NOMO-1 treated with DMSO at 0.1 percent for 48 hours (cell line): ENCODE results near the gene XXYLT1.

Experiments
- DNase-seq: peaks from one replicate; lab custom pipeline; 2025; ENCODE audit not compliant: unreplicated experiment; lab: John Stamatoyannopoulos, UW

The XXYLT1 gene

DNA sequence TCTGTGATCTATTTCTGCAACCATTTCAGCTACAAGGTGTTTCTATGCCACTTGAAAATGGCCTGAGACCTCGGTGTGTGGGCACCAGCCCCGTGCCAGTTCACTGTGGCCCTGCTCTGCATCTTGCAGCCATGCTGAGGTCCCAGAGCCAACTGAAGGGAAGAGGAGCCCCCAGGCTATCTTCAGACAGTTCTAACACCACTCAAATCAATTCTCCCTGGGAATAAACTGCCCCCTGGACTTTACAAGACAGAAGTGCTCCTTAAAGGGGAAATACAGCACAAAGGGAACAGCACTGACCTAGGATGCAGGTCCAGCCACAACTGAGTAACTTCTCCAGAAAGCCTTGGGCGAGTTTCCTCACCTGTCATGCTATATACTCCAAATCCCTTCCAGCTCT is 3.9 kb downstream of the XXYLT1 start:
- DNase-seq: no peak

DNA sequence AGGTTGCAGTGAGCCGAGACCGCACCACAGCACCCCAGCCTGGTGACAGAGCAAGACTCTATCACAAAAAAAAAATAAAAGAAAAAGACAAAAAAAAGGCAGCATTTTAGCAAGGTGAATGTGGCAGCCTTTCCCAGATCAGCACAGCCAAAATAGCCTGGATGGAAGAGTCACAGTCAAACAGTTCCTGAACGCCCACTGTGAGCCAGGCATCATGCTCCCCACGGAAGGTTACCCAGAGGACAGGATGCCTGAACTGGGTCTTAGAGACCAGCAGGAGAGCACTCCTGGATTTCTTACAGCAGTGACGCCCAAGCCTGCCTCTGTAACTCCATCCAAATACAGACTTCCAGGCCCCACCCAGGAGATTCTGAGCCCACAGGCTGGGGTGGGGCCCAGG is 4.5 kb downstream of the XXYLT1 start:
- DNase-seq: no peak

DNA sequence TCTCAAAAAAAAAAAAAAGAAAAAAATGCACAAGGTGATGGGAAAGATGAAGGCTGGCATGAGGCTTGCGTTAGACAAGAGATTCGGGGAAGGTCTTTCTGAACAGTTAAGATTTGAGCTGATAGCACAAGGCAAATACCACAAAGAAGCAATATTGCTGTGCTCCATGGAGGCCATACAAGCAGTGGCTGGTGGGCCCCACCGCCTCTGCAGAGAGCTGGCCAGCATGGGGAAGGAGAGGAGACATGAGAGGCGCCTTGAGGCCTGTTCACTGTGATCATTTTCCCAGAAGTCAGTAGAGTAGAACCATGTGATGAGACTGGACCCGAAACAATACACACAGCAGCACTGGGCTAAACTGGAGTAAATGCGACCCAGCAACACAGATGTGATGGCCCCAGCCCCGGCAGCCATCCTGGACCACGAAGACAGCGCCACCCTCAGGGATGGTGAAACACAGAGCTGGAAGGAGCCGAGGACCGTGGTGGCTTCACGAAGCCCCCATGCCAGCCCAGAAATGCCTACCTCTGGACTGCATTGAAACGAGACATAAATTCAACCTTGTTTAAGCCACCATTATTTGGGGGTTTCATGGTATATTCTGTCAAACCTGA is 5.5 kb downstream of the XXYLT1 start:
- no peak for DNase-seq

DNA sequence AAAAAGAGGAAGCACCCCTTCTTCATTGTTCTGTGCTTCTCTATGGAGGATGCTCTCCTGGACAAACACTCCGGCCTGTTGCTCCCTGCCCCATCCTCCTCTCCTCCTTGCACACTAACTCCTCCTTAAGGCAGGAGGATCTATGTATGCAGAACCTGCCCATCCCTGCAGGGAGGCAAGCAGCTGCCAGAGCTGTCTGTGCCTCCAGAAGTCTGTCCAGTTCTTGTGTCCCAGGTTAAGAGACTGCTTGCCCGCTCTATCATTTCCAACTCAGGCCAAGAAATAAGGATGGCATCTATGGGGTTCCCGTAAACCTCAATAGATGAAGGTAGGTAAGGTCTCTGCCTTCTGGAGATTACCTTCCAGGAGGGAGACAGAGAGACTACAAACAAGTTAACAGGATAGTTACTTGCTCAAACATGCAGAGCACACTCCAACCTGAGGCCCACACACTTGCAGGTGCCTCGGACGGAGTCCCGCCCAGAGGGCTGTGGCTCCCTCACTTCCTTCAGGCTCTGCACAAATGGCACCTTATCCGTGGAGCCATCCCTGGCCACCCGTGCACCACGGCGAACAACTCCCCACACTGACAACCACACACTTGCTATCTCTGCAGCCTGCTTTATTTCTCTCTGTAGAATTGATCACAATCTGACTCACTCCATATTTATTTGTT is 6.9 kb downstream of the XXYLT1 start:
- no peak for DNase-seq

DNA sequence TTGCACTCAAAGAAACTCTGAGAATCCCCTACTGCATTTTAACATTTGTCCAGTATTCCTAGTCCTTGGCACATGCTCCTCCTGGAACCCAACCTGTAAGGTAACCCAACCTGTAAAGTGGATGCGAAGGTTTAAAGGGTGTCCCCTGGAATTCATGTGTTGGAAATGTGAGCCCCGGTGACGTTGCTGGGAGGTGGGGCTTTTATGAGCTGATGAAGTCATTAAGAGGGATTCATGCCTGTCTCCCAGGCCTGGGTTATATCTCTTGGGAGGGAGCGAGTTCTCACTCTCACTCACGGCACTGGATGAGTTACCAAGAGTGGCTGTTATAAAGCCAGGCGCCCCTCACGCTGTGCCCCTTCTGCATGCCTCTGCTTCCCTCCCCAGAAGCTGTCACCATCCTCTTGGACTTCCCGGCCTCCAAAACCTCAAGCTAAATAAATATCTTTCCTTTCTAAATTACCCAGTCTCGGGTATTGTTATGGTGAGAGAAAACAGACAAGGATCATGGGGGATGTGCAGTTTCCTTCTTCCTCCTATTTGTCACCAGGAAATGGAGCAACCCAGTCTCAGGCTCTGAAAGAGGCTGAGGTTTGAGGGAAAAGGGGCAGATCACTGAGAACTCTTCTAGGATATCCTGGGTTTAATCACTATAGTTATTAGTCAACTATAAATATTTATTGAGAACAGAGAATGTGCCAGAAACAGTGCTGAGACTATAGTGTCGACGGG is 7.6 kb downstream of the XXYLT1 start:
- DNase-seq: peak; percentile 29

DNA sequence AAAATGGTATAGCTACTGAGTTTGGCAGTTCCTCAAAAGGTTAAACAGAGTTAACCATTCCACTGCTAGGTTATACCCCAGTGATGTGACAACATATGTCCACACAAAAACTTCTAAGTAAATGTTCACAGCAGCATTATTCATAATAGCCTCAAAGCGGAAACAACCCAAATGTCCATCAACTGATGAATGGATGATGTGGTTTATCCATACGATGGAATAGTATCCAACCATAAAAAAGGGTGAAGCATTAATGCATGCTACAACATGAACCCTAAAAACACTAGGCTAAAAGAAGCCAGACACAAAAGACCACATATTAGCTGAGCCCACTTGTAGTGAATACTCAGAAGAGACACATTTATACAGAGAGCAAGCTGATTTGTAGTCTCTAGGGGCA is 9.0 kb downstream of the XXYLT1 start:
- DNase-seq: no peak

DNA sequence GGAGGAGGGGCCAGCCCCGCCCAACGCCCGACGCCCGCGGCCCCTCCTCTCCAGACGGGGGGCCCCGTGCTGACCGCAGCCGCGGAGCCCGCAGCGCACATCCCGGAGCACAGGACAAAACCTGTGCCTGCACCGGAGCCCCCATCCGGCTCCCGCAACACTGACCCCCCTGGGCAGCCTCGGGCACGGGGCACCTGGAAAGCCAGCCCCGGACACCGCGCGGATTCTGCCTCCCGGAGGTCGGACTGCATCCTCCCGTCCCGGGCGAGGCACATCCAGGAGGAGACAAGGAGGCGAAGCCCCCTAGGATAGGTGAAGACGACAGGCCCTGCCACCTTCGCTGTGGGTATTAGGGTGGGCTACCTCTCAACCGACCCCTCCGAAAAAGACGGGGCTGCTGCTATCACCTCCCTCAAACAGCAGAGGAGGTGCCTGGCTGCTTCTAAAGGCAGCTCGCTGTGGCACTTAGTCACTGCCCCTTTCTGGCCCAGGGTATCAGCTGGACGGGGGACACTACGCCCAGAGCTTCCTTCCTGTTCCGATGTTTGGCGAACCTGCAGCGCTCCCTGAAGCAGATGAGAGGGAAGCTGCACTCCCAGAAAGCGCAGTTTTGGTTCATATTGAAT is 10.6 kb downstream of the XXYLT1 start:
- peak; percentile 79 for DNase-seq

DNA sequence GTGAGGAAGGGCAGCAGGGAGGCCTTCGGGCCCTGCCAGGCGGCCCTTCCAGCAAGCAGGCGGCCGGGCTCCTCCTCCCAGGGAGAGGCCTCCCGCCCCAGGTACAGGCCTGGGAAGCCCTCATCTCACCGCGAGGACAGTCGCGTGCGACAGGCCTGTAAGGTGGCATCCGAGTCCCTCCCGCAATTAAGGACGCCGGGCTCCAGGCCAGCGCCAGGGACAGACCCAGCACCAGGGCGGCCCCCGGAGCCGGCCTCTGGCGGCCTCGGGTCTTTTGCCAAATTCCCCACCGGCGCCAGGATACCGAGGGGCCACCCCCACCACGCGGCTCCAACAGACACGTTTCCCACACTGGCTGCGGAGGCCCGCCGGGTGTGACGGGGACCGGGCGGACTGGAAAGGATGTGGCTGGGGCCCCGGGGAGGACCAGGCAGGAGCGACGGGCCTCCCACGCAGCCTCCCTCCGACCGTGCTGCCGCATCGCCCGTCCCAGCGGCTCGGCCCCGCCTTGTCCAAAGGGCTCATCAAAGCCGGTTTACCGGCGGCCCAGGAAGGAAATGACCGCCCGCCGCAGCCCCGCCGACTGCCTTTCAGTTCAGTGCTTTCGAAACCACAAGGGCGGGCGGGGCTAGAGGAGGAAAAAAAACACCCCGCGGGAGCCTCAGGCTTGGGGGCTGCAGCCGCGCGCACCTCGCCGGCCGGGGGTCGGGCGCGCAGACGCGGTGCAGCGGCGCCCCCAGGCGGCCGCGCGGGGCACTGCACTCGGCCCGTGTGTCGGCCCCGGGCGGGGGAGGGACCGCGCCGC is 11.3 kb downstream of the XXYLT1 start:
- DNase-seq: peak; percentile 98

DNA sequence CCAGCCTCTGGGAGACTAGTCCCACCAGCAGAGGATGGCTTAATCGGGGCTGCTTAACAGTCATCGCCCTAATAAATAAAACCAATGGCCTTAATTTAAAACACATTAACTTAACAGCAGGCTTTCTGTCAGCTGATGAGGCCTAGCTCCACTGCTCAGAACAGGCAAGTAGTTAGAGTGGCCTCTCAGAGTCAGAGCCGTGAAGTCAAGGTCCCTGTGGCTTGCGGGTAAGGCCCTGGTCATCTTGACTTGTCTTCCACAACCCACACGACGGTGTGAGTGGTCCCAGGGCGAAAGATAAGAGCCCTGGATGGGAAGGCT is 11.8 kb downstream of the XXYLT1 start:
- DNase-seq: no peak

DNA sequence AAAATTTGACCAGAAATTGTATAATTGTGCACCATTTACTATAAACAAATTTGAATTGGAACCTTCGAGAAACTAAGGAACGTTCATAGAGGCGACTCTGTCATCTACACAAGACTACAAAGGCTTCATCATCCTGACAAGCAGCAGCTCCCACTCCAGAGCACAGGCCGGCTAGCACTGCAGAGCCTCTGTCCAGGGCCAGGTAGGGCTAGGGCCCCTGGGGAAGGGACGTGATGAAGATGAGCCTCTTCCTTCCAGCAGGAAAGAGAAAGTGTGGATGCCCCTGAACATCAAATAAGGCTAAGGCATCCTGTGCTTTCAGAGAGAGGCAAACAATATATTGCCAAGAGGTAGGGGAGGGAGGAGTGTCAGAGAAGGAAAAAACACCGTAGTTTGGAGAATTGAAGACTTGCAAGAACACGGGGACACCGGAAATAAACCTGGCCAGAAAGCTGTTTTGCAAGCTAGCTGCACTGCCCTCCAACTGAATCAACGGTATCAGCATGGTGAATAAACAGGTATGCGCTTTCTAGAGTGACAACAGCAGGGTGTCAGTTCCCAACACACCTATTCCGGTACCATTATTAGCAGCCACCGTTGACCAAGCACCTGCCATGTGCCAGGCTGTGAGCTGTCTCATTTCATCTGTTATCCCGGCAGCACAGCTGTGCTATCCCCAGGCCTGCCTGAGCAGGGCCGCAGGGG is 12.4 kb downstream of the XXYLT1 start:
- no peak for DNase-seq

DNA sequence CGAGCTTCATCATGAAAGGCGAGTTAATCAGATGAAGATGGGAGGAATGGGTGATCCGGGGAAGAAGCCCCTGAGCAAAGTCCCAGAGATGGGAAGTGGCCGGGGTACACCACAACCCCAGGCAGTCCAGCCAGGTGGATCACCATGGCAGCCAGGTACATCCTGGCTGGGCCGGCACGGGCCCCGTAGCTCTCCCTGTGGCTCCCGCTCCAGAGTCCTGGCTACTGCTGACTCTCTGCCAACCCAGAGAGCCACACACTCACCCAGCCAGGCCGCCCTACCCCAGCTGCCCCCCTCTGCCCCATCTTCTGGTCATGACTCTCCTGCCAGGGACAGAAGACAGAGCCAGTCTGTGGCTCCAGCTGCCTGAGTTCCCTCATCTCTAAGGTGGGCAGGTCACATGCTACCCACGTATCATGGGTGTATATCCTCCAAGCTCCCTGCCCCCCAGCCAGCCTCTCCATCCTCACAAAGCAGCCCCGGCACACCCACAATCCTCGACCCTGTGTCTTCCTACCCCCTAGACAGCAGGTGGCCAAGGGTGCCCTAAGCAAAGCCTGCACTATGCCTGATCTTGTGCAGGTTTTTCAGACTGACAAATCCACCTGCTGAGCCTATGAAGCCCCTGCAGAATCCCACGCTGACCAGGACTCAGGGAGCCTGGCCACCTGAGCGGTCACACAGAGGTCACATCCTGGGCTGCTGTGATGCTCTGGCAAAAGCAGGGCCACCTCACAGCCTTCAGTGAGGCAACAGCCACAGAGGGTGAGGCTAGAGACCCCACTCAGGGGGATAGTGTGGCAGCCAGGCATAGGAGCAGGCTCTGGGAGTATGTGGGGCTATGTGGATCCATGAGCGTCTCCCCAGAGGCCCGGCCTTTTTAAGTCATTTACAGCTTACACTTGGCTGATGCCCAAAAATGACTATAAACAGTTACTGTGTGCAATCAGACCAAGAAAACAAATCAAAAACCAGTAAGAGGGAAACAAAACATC is 13.2 kb downstream of the XXYLT1 start:
- no peak for DNase-seq

DNA sequence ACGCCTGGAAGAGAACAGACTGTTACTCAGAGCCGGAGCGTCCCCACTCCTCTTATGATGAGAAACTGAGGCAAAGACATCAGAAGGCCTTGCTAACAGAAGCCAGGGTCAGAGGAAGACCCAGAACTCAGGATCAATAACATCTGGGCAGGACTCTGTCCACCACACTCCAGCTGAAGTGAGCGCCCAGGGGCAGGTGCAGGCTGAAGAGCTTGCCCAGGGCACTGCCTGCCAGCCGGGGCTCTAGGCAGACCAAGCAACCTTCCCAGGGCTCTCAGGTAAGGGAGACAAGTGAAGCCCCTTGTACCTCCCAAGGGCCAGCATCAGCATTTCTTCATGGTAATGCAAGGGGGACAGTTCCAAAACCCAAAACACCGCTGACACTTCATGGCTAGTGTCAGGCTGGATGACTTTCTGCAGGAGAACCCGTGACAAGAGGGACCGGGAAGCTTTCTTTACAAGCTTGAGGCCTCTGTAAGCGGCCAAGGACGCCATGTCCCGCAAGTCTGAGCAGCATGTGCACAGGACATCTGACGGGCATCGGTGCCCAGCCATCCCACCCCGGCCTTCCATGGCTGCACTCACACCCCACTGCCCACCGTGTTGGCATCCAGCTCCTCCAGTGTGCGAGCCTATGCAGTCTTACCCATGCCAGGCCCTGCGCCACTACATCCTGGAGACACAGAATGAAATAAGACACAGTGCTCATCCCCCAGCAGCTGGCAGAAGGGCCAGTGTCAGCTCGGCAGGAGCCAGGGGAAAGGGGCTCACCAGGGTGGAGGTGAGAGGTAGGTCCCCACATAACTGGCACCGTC is 14.1 kb downstream of the XXYLT1 start:
- no peak for DNase-seq

DNA sequence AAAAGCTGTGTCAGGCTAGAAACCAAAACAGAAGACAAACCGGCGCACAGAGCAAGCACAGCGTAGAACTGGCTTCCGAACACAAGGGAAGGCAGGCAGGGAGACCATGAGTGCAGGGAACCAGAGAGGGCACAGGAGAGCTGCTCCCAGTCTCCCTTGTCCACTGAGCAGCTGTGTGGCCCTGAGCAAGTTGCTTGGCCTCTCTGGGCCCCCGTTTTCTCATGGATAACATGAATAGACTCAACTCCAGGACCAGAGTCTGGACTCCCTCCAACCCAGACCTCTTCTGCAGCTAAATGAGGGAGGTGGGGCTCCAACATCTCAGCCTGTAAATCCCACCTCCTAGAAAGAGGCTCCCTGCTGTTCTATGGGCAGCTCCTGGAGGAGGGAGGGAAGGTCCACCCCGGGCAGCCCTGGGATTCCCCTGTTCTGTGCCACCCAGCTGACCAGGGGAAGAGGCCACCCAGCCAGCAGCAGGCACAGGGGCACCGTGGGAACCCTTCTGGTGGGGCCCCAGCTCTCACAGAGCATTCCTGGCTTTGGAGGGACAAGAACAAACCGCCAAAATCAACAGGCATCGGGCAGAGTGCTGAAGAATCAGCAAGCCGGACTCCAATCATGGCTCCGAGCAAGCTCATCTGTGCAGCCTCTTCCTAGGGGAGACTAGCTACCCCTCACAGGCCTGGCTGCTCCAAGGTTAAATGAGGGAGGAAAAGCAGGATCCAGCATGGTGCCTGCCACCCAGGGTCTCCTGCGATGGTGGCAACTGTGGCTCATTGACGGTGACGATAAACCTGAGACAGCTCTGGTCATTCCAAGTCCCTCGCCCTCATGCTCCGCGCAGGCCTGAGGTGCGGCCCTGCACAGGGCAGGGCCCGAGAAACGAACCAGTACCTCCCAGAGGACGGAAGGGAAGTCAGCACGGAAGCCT is 15.1 kb downstream of the XXYLT1 start:
- no peak for DNase-seq

DNA sequence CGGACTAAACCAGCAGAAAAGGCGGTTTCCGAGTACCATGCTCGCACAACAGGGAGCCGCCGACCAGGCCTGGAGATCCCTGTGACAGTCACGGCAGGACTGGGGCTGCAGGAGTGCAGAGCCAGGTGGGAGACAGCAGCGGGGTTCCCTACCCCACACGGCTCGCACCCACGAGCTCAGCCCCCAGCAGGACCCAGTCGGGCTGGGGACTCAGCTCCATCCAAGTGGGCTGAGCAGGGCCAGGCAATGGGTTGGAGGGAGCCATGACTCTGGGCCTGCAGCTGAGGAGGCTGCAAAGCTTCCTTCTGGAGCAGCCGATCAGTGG is 15.8 kb downstream of the XXYLT1 start:
- DNase-seq: no peak

DNA sequence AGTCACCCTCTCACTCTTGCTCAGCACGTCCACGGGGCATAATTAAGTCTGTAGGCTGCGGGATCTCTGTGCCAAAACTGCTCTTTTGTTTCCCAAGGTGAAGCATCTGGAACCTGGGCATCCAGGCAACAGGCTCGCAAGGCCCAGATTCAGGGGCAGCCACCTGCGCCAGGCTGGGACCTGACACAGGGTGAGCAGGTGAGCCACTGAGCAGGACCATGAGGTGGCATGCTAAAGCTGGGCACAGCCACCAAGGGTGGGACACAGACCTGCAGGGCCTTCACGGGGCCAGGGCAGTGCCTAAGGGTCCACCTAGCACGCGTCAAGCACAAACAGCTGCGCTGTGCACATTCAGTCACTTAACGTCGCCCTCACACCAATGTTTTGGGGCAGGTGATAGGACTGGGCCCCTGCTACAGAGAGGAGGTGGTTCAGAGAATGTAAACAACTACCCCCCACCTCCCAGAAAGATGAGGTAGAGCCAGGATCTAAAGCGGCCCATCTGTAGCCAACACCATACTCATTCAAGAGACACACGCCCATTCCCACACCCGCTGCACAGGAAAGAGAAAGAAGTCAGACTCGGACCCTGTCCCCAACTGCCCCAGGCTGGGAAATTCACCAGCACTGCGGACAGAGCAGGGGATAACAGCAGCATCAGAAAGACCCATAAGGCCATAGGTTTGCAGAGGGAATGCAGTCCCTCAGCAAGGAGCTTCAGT is 16.3 kb downstream of the XXYLT1 start:
- DNase-seq: no peak

DNA sequence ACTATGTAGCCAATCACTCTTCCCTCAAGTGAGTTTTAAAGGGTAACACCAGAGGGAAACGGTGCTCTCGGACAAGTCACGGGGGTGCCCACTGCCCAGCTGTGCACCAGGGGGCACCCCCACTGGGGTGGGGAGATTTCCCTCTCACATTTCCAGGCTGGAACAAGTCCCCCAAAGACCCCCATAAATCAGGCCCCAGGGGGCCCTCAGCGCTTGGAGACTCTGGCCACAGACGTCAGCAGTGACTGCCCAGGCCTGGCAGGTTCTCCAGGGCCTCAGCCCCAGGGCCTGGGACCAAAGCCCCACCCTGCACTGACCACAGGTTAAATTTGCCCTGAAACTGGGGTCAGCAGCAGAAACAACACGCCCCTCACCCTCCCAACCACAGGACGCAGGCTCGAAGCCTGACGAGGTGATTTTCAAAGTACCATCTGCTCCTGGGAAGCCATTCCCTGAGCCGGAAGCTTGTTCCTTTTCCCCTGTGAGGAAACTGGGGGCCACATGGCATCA is 17.0 kb downstream of the XXYLT1 start:
- no peak for DNase-seq
